T-helper 1 cell treated with Interleukin-12 subunit alpha and Interleukin-12 subunit beta and Interleukin-4 antibody, amounts not matched to agents 30 μg/mL and 1 μg/mL, for 36 hours (primary cell): ENCODE data around the gene PIGX.
A peak's percentile ranks its signal among the peaks of the same experiment; 100 is the strongest.
"Not testable (repeated sequence)": the region's sequence is repeated elsewhere in the genome, so short reads cannot be mapped to it uniquely, and the experiment has no call there.

ENCODE experiments used
- H3K27ac Mint-ChIP-seq: one replicate; pipeline ENCODE4 v1.8.0; 2021; ENCODE audit warnings: mild to moderate bottlenecking, mixed read lengths
- H3K27me3 Mint-ChIP-seq: one replicate; pipeline ENCODE4 v1.8.0; 2021; ENCODE audit warnings: low read depth, mixed read lengths
- H3K36me3 Mint-ChIP-seq: one replicate; pipeline ENCODE4 v1.8.0; 2021; ENCODE audit warnings: low read depth, mixed read lengths
- H3K4me1 Mint-ChIP-seq: one replicate; pipeline ENCODE4 v1.8.0; 2021; ENCODE audit warnings: low read depth, mixed read lengths
- H3K4me3 Mint-ChIP-seq: one replicate; pipeline ENCODE4 v1.8.0; 2021; ENCODE audit warnings: mild to moderate bottlenecking, moderate library complexity, mixed read lengths
- H3K9me3 Mint-ChIP-seq: one replicate; pipeline ENCODE4 v1.8.0; 2021; ENCODE audit warnings: mixed read lengths

PIGX gene

GRCh38 chr3:196691386-196691785 lies 20.8 kb upstream of the PIGX start:
- H3K9me3 Mint-ChIP-seq: no peaks in the 10 kb centered on the region
- H3K4me1 Mint-ChIP-seq: peaks cover 11% of the 10 kb centered on the region
- no peaks in the 10 kb centered on the region for H3K36me3 Mint-ChIP-seq
- H3K4me3 Mint-ChIP-seq: no peak overlapping the region
- no peak overlapping the region for H3K27ac Mint-ChIP-seq
- peaks cover 5% of the 10 kb centered on the region for H3K27me3 Mint-ChIP-seq

GRCh38 chr3:196694202-196694638 lies 18.0 kb upstream of the PIGX start:
- H3K4me3 Mint-ChIP-seq: no peak overlapping the region
- H3K36me3 Mint-ChIP-seq: no peaks in the 10 kb centered on the region
- H3K27me3 Mint-ChIP-seq: peaks cover 5% of the 10 kb centered on the region
- peaks cover 6% of the 10 kb centered on the region for H3K4me1 Mint-ChIP-seq
- H3K9me3 Mint-ChIP-seq: no peaks in the 10 kb centered on the region
- H3K27ac Mint-ChIP-seq: no peak overlapping the region

DNA sequence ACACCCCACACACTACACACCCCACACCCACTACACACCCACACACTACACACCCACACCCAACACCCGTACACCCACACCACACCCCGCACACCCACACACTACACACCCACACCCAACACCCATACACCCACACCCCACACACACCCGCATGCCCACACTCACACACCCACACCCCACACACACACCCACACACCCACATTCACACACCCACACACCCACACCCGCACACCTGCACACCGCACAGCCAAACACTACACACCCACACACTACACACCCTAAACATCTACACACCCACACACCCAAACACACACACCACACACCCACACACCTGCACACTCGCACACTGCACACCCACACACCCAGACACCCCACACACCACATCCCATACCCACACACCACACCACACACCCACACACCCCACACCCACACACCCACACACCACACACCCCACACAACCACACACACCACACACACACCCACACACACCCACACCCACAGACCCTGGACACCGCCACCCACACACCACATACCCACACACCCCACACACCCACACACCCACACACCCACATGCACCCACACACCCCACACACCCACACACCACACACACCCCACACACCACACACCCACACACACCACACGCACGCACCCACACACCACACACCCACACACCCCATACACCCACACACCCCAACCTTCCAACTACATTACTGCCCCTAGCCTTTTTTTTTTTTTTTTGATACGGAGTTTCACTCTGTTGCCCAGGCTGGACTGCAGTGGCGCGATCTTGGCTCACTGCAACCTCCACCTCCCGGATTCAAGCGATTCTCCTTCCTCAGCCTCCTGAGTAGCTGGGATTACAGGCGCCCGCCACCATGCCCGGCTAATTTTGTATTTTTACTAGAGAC lies 17.0 kb upstream of the PIGX start:
- Mint-ChIP-seq H3K36me3 (no peaks in the 10 kb centered on the region), H3K27ac (peak overlapping the region; percentile 73), H3K4me3 (no peak overlapping the region), H3K9me3 (no peaks in the 10 kb centered on the region), H3K27me3 (peaks cover 5% of the 10 kb centered on the region), H3K4me1 (peaks cover 6% of the 10 kb centered on the region)

GRCh38 chr3:196695849-196696226 lies 16.3 kb upstream of the PIGX start:
- Mint-ChIP-seq H3K36me3 (no peaks in the 10 kb centered on the region), H3K4me1 (peaks cover 6% of the 10 kb centered on the region)

DNA sequence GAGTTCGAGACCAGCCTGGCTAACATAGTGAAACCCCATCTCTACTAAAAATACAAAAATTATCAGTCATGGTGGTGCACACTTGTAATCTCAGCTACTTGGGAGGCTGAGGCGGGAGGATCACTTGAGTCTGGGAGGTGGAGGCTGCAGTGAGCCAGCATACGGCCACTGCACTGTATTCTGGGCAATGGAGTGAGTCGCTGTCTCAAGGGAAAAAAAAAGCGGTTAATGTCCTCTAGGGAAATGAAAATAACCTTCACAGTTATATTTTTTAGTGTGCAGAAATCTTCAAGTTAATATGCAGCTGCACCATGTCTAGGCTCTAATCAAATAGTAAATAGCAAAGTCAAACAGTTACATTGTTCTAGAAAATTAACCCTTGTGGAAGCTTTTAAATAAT lies 14.9 kb upstream of the PIGX start:
- Mint-ChIP-seq H3K4me3 (no peak overlapping the region), H3K27ac (no peak overlapping the region)

More at GRCh38 chr3:196695849-196696226, 16.3 kb upstream of the PIGX start:
- Mint-ChIP-seq H3K27ac (peak overlapping the region; percentile 73), H3K27me3 (peaks cover 5% of the 10 kb centered on the region), H3K4me3 (no peak overlapping the region), H3K9me3 (no peaks in the 10 kb centered on the region)

DNA sequence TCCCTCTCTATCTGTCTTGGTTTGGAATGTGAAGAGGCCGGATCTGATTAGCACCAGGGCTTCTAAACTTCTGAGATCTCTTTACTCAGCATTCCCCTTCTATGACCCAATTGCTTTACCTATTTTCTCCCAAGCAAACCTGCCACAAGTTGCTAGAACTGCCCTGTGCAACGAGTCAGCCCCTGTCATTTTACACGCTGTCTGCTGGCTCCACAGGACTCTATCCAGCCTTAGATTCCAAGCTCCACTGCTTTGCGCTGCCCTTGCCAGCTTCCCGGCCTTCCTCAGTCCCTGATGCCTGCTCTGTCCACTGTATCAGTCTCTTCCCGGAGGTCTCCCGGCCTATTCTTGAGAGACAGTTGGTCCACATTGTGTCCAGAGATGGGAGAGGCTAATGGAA lies 12.4 kb upstream of the PIGX start:
- no peaks in the 10 kb centered on the region for H3K9me3 Mint-ChIP-seq
- no peak overlapping the region for H3K27ac Mint-ChIP-seq
- no peaks in the 10 kb centered on the region for H3K36me3 Mint-ChIP-seq
- no peaks in the 10 kb centered on the region for H3K4me1 Mint-ChIP-seq
- H3K27me3 Mint-ChIP-seq: no peaks in the 10 kb centered on the region
- H3K4me3 Mint-ChIP-seq: no peak overlapping the region

More for the DNA sequence above, 14.9 kb upstream of the PIGX start:
- Mint-ChIP-seq H3K9me3 (no peaks in the 10 kb centered on the region), H3K36me3 (no peaks in the 10 kb centered on the region), H3K4me1 (peaks cover 6% of the 10 kb centered on the region), H3K27me3 (no peaks in the 10 kb centered on the region)

- H3K27me3 Mint-ChIP-seq: no peaks in the 10 kb centered on the region
- no peaks in the 10 kb centered on the region for H3K36me3 Mint-ChIP-seq
- H3K4me3 Mint-ChIP-seq: no peak overlapping the region
- no peaks in the 10 kb centered on the region for H3K9me3 Mint-ChIP-seq
- no peaks in the 10 kb centered on the region for H3K4me1 Mint-ChIP-seq
- no peak overlapping the region for H3K27ac Mint-ChIP-seq
These were observed 11.4 kb upstream of the PIGX start for GRCh38 chr3:196700801-196701200.

GRCh38 chr3:196706327-196706726 lies 5.8 kb upstream of the PIGX start:
- Mint-ChIP-seq H3K4me1 (peaks cover 6% of the 10 kb centered on the region), H3K27ac (no peak overlapping the region), H3K4me3 (no peak overlapping the region), H3K36me3 (peaks cover 6% of the 10 kb centered on the region), H3K9me3 (no peaks in the 10 kb centered on the region), H3K27me3 (no peaks in the 10 kb centered on the region)

DNA sequence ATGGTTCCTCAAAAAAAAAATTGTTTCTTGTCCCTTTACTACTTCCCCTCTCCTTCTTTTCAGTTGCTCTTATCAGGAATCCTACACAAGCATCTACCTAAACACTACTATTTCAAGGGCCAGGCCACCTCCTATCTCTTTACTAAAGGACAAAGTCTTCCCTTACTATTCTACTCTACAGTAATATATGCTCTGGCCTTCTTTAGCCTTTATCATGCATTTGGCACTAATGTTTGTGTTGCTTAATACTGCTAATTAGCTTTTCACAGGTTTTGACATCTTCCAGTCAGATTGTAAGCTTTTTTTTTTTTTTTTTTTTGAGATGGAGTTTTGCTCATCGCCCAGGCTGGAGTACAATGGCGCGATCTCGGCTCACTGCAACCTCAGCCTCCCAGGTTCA lies 5.4 kb upstream of the PIGX start:
- Mint-ChIP-seq H3K9me3 (no peaks in the 10 kb centered on the region), H3K4me3 (no peak overlapping the region), H3K27me3 (no peaks in the 10 kb centered on the region), H3K36me3 (peaks cover 7% of the 10 kb centered on the region), H3K27ac (no peak overlapping the region), H3K4me1 (peaks cover 10% of the 10 kb centered on the region)

DNA sequence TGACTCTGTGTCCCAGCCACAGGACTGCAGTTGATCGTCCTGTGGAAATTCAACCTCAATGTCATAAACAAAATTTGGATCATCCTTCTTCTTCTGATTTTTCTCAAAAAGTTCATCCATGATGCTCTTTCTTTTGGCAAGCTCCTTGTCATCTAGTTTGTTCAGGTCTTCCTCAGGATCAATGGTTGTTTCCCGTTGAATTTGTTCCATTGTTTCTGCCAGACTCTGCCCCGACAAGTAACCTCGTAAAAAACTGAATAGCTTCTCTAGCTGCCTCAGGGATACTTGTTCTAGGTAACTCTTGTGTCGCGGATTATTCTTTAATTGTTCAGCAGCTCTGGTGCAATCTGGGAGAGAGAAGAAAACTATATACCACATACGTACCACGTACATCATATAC lies 4.6 kb upstream of the PIGX start:
- H3K4me1 Mint-ChIP-seq: peaks cover 12% of the 10 kb centered on the region
- no peaks in the 10 kb centered on the region for H3K9me3 Mint-ChIP-seq
- no peak overlapping the region for H3K27ac Mint-ChIP-seq
- H3K4me3 Mint-ChIP-seq: no peak overlapping the region
- H3K27me3 Mint-ChIP-seq: no peaks in the 10 kb centered on the region
- H3K36me3 Mint-ChIP-seq: peaks cover 7% of the 10 kb centered on the region

DNA sequence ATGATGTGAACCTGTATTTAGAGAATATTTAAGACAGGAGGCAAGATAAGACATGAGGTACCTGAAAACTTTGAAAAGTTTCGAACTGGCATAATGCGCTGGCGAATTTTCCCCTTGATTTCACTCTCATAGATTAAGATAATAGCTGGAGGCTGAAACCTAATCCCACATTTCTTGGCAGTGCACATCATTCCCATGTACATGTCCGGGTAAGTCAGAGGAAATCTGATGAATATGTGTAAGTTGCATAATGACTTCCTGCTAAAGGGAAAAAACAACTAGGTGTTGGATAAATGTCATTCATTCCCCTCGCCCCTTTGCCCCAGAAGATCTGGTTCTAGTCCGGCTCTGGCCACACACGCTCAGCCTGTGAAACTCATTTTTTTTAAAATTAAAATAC lies 3.7 kb upstream of the PIGX start:
- peaks cover 19% of the 10 kb centered on the region for H3K4me1 Mint-ChIP-seq
- peaks cover 7% of the 10 kb centered on the region for H3K36me3 Mint-ChIP-seq
- no peak overlapping the region for H3K27ac Mint-ChIP-seq
- no peaks in the 10 kb centered on the region for H3K9me3 Mint-ChIP-seq
- H3K27me3 Mint-ChIP-seq: no peaks in the 10 kb centered on the region
- H3K4me3 Mint-ChIP-seq: no peak overlapping the region

- H3K27me3 Mint-ChIP-seq: no peaks in the 10 kb centered on the region
- no peaks in the 10 kb centered on the region for H3K9me3 Mint-ChIP-seq
- H3K27ac Mint-ChIP-seq: peak overlapping the region; percentile 88
- peaks cover 6% of the 10 kb centered on the region for H3K36me3 Mint-ChIP-seq
- H3K4me3 Mint-ChIP-seq: peak overlapping the region; percentile 86
- peaks cover 34% of the 10 kb centered on the region for H3K4me1 Mint-ChIP-seq
These were observed 587 bp downstream of the PIGX start for GRCh38 chr3:196712514-196713413.

DNA sequence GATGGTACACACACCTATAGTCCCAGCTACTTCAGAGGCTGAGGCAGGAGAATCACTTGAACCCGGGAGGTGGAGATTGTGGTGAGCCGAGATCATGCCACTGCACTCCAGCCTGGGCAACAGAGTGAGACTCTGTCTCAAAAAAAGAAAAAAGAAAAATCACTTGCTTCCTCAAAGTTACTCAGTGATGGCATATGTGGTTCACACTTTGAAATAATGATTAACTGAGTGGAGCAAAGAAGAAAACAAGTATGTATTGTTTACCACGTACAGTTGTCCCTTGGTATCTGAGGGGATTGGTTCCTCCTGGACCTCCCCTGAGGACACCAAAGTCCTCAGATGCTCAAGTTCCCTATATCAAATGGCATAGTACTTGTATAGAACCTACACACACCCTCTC lies 5.0 kb downstream of the PIGX start:
- not testable (repeated sequence) for H3K27ac Mint-ChIP-seq, H3K27me3 Mint-ChIP-seq, H3K4me3 Mint-ChIP-seq
- Mint-ChIP-seq H3K4me1 (peaks cover 35% of the 10 kb centered on the region), H3K9me3 (peaks cover 15% of the 10 kb centered on the region), H3K36me3 (peaks cover 29% of the 10 kb centered on the region)

GRCh38 chr3:196721097-196721496 lies 8.9 kb downstream of the PIGX start:
- H3K27ac Mint-ChIP-seq: no peak overlapping the region
- no peaks in the 10 kb centered on the region for H3K27me3 Mint-ChIP-seq
- H3K4me3 Mint-ChIP-seq: no peak overlapping the region
- H3K36me3 Mint-ChIP-seq: peaks cover 45% of the 10 kb centered on the region
- H3K4me1 Mint-ChIP-seq: peaks cover 25% of the 10 kb centered on the region
- H3K9me3 Mint-ChIP-seq: peaks cover 15% of the 10 kb centered on the region
